Lower leg skin (tissue), 3 donors: ENCODE measurements around the gene GLP1R.

Experiments used
- CTCF ChIP-seq, 3 donors: fragments of 450-650 bp; IDR thresholded peaks; one replicate each; pipeline ENCODE4 v1.5.1; 2016; ENCODE audit warnings: antibody characterized with exemption in 3 of 3, mild to moderate bottlenecking in 3 of 3, moderate library complexity in 2 of 3
- POLR2A ChIP-seq, 2 donors: fragments of 450-650 bp; IDR thresholded peaks; one replicate each; pipeline ENCODE4 v1.6.1; 2016 to 2017; ENCODE audit warnings: antibody characterized with exemption in 2 of 2, mild to moderate bottlenecking in 1 of 2, moderate library complexity in 1 of 2

- TF ChIP-seq CTCF (IDR thresholded peaks at IDR 0.05) (no peak), POLR2A (IDR thresholded peaks at IDR 0.05) (no peak)
Measured at GRCh38 chr6:39058471-39059147, 10.0 kb downstream of the GLP1R start.
